ENCODE results near the gene KRT4.

DNA sequence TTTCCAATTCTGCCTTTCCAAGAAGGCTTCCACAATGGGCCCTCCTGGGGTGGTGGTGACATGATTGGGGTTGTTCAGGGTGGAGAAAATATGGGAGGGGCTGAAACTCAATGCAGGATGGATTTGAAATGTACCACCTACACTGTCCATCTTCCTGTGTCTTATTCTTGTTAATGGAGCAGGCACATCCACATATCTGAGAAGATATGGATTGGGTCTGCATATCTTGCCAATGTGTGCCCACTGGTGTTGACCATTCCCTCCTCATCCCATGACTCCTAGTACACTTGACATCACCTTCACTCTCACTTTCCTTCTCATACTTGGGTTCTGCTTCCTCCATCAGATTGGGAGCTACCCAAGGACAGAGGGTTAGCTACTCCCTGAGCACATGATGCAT is 44.0 kb downstream of the KRT4 start:
- no peak for TF ChIP-seq EZH2 (IDR thresholded peaks at IDR 0.05)
- no peak for TF ChIP-seq POLR2AphosphoS5 (IDR thresholded peaks at IDR 0.05; ENCODE audit: borderline replicate concordance, low read depth, low read length)

Measured in SK-N-MC (cell line).